Cerebellar cortex (tissue), 1 donor: ENCODE data around the gene WWOX.

ENCODE experiments used
- DNase-seq: peaks from one replicate; pipeline ENCODE4 v3.0.0-alpha.2; 2015; ENCODE audit warnings: low spot score

The WWOX gene

GRCh38 chr16:78659216-78659615 lies 559.8 kb downstream of the WWOX start:
- no peak for DNase-seq

- no peak for DNase-seq
These were observed 560.3 kb downstream of the WWOX start for GRCh38 chr16:78659668-78660217.

GRCh38 chr16:78660795-78661194 lies 561.3 kb downstream of the WWOX start:
- no peak for DNase-seq

GRCh38 chr16:78663690-78664089 lies 564.2 kb downstream of the WWOX start:
- no peak for DNase-seq

- DNase-seq: no peak
These were observed 565.6 kb downstream of the WWOX start for GRCh38 chr16:78664811-78665772.

- DNase-seq: no peak
These were observed 566.9 kb downstream of the WWOX start for GRCh38 chr16:78666318-78666717.

GRCh38 chr16:78667675-78668074 lies 568.2 kb downstream of the WWOX start:
- no peak for DNase-seq

- no peak for DNase-seq
These were observed 568.9 kb downstream of the WWOX start for GRCh38 chr16:78668393-78668792.

GRCh38 chr16:78669994-78670393 lies 570.5 kb downstream of the WWOX start:
- no peak for DNase-seq

- no peak for DNase-seq
These were observed 573.5 kb downstream of the WWOX start for GRCh38 chr16:78672779-78673556.

- no peak for DNase-seq
These were observed 574.4 kb downstream of the WWOX start for GRCh38 chr16:78673884-78674283.

GRCh38 chr16:78675312-78675711 lies 575.9 kb downstream of the WWOX start:
- DNase-seq: no peak

GRCh38 chr16:78675951-78676792 lies 576.7 kb downstream of the WWOX start:
- DNase-seq: no peak

- DNase-seq: no peak
These were observed 577.8 kb downstream of the WWOX start for GRCh38 chr16:78677181-78677731.

- no peak for DNase-seq
These were observed 580.1 kb downstream of the WWOX start for GRCh38 chr16:78679546-78679945.

- no peak for DNase-seq
These were observed 582.3 kb downstream of the WWOX start for GRCh38 chr16:78681743-78682142.

- no peak for DNase-seq
These were observed 584.7 kb downstream of the WWOX start for GRCh38 chr16:78684030-78684611.

GRCh38 chr16:78684655-78685375 lies 585.4 kb downstream of the WWOX start:
- no peak for DNase-seq

GRCh38 chr16:78686601-78687000 lies 587.1 kb downstream of the WWOX start:
- no peak for DNase-seq

- DNase-seq: peak; percentile 30
These were observed 589.6 kb downstream of the WWOX start for GRCh38 chr16:78689028-78689427.
